HEK293 (cell line): Measurements from ENCODE around the gene HUS1B.

Source experiments
- CTCF ChIA-PET: fragments of 350-600 bp; formaldehyde crosslinking; extraction: SDS; loops from one replicate; lab custom pipeline; 2021; ENCODE audit warnings: antibody characterized with exemption; lab: Yijun Ruan, JAX
- POLR2A ChIA-PET: fragments of 300-600 bp; formaldehyde crosslinking; extraction: SDS; loops from one replicate; lab custom pipeline; 2020; ENCODE audit warnings: antibody characterized with exemption, inconsistent platforms; lab: Yijun Ruan, JAX
- H3K27ac ChIP-seq: fragments of 200-500 bp; sonication (Bioruptor generic); 2 replicates; pipeline ENCODE4 v1.5.1; 2014; ENCODE audit warnings: low read depth, low read length, control low read depth, inconsistent platforms; ENCODE audit errors: extremely low read depth
- H3K36me3 ChIP-seq, 2 experiments: fragments of 200-500 bp in 1 of 2; sonication (Bioruptor generic) in 1 of 2; 1 replicate in 1 of 2; 2 replicates in 1 of 2; pipeline ENCODE4 v1.5.1; 2014 to 2017; ENCODE audit warnings: inconsistent platforms in 2 of 2, low read length in 2 of 2; ENCODE audit not compliant: control insufficient read depth in 2 of 2, insufficient read depth in 1 of 2
- H3K4me1 ChIP-seq: fragments of 200-500 bp; sonication (Bioruptor generic); 2 replicates; pipeline ENCODE4 v1.5.1; 2014; ENCODE audit warnings: mild to moderate bottlenecking, low read length, inconsistent platforms; ENCODE audit not compliant: control insufficient read depth, insufficient read depth
- H3K4me3 ChIP-seq: 2 replicates; pipeline ENCODE4 v1.5.1; 2011; ENCODE audit warnings: low read depth, mild to moderate bottlenecking, control low read depth, low read length, moderate library complexity
- H3K9me3 ChIP-seq: fragments of 200-500 bp; sonication (Bioruptor generic); 2 replicates; pipeline ENCODE4 v1.5.1; 2014; ENCODE audit warnings: low read depth, low read length, inconsistent platforms; ENCODE audit not compliant: control insufficient read depth, insufficient read depth
- AEBP2 ChIP-seq: fragments of 450-650 bp; formaldehyde crosslinking; IDR thresholded peaks from 2 replicates; pipeline ENCODE4 v1.5.1; 2016; ENCODE audit warnings: missing biosample characterization, missing genetic modification characterization, borderline replicate concordance
- FEZF1 ChIP-seq: fragments of 450-650 bp; formaldehyde crosslinking; IDR thresholded peaks from 2 replicates; pipeline ENCODE4 v1.5.1; 2016; ENCODE audit warnings: missing biosample characterization, missing genetic modification characterization
- GLIS1 ChIP-seq: fragments of 450-650 bp; formaldehyde crosslinking; IDR thresholded peaks from 2 replicates; pipeline ENCODE4 v1.5.1; 2016; ENCODE audit warnings: missing biosample characterization, missing genetic modification characterization
- KLF16 ChIP-seq: fragments of 450-650 bp; formaldehyde crosslinking; IDR thresholded peaks from 2 replicates; pipeline ENCODE4 v1.5.1; 2017; ENCODE audit warnings: missing biosample characterization, missing genetic modification characterization
- ZFP69B ChIP-seq: fragments of 450-650 bp; formaldehyde crosslinking; IDR thresholded peaks from 2 replicates; pipeline ENCODE4 v1.5.1; 2016; ENCODE audit warnings: missing biosample characterization, missing genetic modification characterization
- ZNF175 ChIP-seq: fragments of 450-650 bp; formaldehyde crosslinking; IDR thresholded peaks from 2 replicates; pipeline ENCODE4 v1.5.1; 2016; ENCODE audit warnings: missing biosample characterization, missing genetic modification characterization
- ZNF202 ChIP-seq: fragments of 450-650 bp; formaldehyde crosslinking; IDR thresholded peaks from 2 replicates; pipeline ENCODE4 v1.5.1; 2016; ENCODE audit warnings: missing biosample characterization, missing genetic modification characterization, borderline replicate concordance
- ZNF221 ChIP-seq: fragments of 450-650 bp; formaldehyde crosslinking; IDR thresholded peaks from 2 replicates; pipeline ENCODE4 v1.5.1; 2017; ENCODE audit warnings: missing biosample characterization, missing genetic modification characterization, borderline replicate concordance
- ZNF521 ChIP-seq: fragments of 450-650 bp; formaldehyde crosslinking; IDR thresholded peaks from 2 replicates; pipeline ENCODE4 v1.5.1; 2017; ENCODE audit warnings: missing biosample characterization, mild to moderate bottlenecking, missing genetic modification characterization
- ZNF623 ChIP-seq: fragments of 450-650 bp; formaldehyde crosslinking; IDR thresholded peaks from 2 replicates; pipeline ENCODE4 v1.5.1; 2016; ENCODE audit warnings: missing biosample characterization, missing genetic modification characterization
- ZNF654 ChIP-seq: fragments of 450-650 bp; formaldehyde crosslinking; IDR thresholded peaks from 2 replicates; pipeline ENCODE4 v1.5.1; 2016; ENCODE audit warnings: low read depth, missing biosample characterization, missing genetic modification characterization
- ZNF701 ChIP-seq: fragments of 450-650 bp; formaldehyde crosslinking; IDR thresholded peaks from 2 replicates; pipeline ENCODE4 v1.5.1; 2016; ENCODE audit warnings: missing biosample characterization, missing genetic modification characterization
- ZSCAN30 ChIP-seq: fragments of 450-650 bp; IDR thresholded peaks from 2 replicates; pipeline ENCODE4 v1.5.1; 2018; ENCODE audit warnings: missing biosample characterization, mild to moderate bottlenecking, missing genetic modification characterization, moderate library complexity
- ZXDB ChIP-seq: fragments of 450-650 bp; formaldehyde crosslinking; IDR thresholded peaks from 2 replicates; pipeline ENCODE4 v1.5.1; 2016; ENCODE audit warnings: missing biosample characterization, missing genetic modification characterization
- TF ChIP-seq, protein P1 (sequence below): fragments of 450-650 bp; formaldehyde crosslinking; IDR thresholded peaks from 2 replicates; pipeline ENCODE4 v1.5.1; 2016; ENCODE audit warnings: missing biosample characterization, missing genetic modification characterization
- TF ChIP-seq, protein P2 (sequence below): fragments of 450-650 bp; formaldehyde crosslinking; IDR thresholded peaks from 2 replicates; pipeline ENCODE4 v1.5.1; 2016; ENCODE audit warnings: missing biosample characterization, missing genetic modification characterization
- TF ChIP-seq, protein P3 (sequence below): fragments of 450-650 bp; formaldehyde crosslinking; optimal IDR thresholded peaks from 2 replicates; pipeline ENCODE3; 2016; ENCODE audit warnings: missing biosample characterization, mild to moderate bottlenecking, missing genetic modification characterization
- TF ChIP-seq, protein P4 (sequence below): fragments of 450-650 bp; formaldehyde crosslinking; IDR thresholded peaks from 2 replicates; pipeline ENCODE4 v1.5.1; 2016; ENCODE audit warnings: missing biosample characterization, missing genetic modification characterization
- TF ChIP-seq, protein P5 (sequence below): fragments of 450-650 bp; formaldehyde crosslinking; IDR thresholded peaks from 2 replicates; pipeline ENCODE4 v1.5.1; 2016; ENCODE audit warnings: missing biosample characterization, missing genetic modification characterization
- TF ChIP-seq, protein P6 (sequence below): fragments of 450-650 bp; formaldehyde crosslinking; IDR thresholded peaks from 2 replicates; pipeline ENCODE4 v1.5.1; 2016; ENCODE audit warnings: missing biosample characterization, missing genetic modification characterization

Gene HUS1B

GRCh38 chr6:626236-626635, 30.7 kb downstream of the HUS1B start:
- H3K27ac ChIP-seq = no peak overlapping the region
- H3K4me3 ChIP-seq = no peak overlapping the region
- H3K4me1 ChIP-seq = peaks cover 7% of the 10 kb centered on the region
- CTCF ChIA-PET = interaction anchor here (0.6 kb wide), 1 partner anchor 162 kb away, joined by 5 read pairs; no protein-coding TSS in a partner anchor
- no peaks in the 10 kb centered on the region for H3K9me3 ChIP-seq
- POLR2A ChIA-PET = no interaction called here
- H3K36me3 ChIP-seq = peaks cover 0 to 19% of the 10 kb centered on the region in 2 experiments; a peak in 2 of 3 replicates
- TF ChIP-seq FEZF1 (tag by site-specific recombination) (no peak), ZXDB (0 out of 2 replicates have a peak, but pooled peaks have one; percentile 15), ZNF175 (no peak), ZFP69B (0 out of 2 replicates have a peak, but pooled peaks have one; percentile 30), ZNF521 (no peak), KLF16 (tag by site-specific recombination) (no peak), ZSCAN30 (tag by site-specific recombination) (peak; percentile 42; the same call in 1 of the 2 replicates), AEBP2 (no peak), GLIS1 (tag by site-specific recombination) (peak; percentile 52)
- TF ChIP-seq, protein P1, sequence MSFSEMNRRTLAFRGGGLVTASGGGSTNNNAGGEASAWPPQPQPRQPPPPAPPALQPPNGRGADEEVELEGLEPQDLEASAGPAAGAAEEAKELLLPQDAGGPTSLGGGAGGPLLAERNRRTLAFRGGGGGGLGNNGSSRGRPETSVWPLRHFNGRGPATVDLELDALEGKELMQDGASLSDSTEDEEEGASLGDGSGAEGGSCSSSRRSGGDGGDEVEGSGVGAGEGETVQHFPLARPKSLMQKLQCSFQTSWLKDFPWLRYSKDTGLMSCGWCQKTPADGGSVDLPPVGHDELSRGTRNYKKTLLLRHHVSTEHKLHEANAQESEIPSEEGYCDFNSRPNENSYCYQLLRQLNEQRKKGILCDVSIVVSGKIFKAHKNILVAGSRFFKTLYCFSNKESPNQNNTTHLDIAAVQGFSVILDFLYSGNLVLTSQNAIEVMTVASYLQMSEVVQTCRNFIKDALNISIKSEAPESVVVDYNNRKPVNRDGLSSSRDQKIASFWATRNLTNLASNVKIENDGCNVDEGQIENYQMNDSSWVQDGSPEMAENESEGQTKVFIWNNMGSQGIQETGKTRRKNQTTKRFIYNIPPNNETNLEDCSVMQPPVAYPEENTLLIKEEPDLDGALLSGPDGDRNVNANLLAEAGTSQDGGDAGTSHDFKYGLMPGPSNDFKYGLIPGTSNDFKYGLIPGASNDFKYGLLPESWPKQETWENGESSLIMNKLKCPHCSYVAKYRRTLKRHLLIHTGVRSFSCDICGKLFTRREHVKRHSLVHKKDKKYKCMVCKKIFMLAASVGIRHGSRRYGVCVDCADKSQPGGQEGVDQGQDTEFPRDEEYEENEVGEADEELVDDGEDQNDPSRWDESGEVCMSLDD (tag by site-specific recombination) = no peak
- TF ChIP-seq, protein P2, sequence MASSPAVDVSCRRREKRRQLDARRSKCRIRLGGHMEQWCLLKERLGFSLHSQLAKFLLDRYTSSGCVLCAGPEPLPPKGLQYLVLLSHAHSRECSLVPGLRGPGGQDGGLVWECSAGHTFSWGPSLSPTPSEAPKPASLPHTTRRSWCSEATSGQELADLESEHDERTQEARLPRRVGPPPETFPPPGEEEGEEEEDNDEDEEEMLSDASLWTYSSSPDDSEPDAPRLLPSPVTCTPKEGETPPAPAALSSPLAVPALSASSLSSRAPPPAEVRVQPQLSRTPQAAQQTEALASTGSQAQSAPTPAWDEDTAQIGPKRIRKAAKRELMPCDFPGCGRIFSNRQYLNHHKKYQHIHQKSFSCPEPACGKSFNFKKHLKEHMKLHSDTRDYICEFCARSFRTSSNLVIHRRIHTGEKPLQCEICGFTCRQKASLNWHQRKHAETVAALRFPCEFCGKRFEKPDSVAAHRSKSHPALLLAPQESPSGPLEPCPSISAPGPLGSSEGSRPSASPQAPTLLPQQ (tag by site-specific recombination) = peak; percentile 75
- TF ChIP-seq, protein P3, sequence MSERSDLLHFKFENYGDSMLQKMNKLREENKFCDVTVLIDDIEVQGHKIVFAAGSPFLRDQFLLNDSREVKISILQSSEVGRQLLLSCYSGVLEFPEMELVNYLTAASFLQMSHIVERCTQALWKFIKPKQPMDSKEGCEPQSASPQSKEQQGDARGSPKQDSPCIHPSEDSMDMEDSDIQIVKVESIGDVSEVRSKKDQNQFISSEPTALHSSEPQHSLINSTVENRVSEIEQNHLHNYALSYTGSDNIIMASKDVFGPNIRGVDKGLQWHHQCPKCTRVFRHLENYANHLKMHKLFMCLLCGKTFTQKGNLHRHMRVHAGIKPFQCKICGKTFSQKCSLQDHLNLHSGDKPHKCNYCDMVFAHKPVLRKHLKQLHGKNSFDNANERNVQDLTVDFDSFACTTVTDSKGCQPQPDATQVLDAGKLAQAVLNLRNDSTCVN (tag by site-specific recombination) = peak; percentile 9
- TF ChIP-seq, all 188 proteins: peak for 6

- Histone ChIP-seq H3K4me3 (no peak overlapping the region), H3K36me3 (peaks cover 0 to 21% of the 10 kb centered on the region in 2 experiments; a peak in 1 of 3 replicates), H3K9me3 (no peaks in the 10 kb centered on the region), H3K27ac (no peak overlapping the region), H3K4me1 (peaks cover 7% of the 10 kb centered on the region)
- CTCF ChIA-PET = interaction anchor here (0.5 to 1.4 kb wide), 2 partner anchors 82 to 97 kb away, joined by 3 to 9 read pairs; no protein-coding TSS in a partner anchor
- POLR2A ChIA-PET = interaction anchor here (1.0 kb wide), 1 partner anchor 77 kb away, joined by 4 read pairs; no protein-coding TSS in a partner anchor
- TF ChIP-seq ZNF701 (tag by site-specific recombination) (no peak), ZNF221 (tag by site-specific recombination) (no peak), ZNF654 (peak; percentile 32), ZNF623 (tag by site-specific recombination) (no peak), ZNF202 (tag by site-specific recombination) (no peak)
- TF ChIP-seq, protein P4, sequence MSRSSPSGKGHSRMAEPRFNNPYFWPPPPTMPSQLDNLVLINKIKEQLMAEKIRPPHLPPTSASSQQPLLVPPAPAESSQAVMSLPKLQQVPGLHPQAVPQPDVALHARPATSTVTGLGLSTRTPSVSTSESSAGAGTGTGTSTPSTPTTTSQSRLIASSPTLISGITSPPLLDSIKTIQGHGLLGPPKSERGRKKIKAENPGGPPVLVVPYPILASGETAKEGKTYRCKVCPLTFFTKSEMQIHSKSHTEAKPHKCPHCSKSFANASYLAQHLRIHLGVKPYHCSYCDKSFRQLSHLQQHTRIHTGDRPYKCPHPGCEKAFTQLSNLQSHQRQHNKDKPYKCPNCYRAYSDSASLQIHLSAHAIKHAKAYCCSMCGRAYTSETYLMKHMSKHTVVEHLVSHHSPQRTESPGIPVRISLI (tag by site-specific recombination) = no peak
- TF ChIP-seq, protein P5, sequence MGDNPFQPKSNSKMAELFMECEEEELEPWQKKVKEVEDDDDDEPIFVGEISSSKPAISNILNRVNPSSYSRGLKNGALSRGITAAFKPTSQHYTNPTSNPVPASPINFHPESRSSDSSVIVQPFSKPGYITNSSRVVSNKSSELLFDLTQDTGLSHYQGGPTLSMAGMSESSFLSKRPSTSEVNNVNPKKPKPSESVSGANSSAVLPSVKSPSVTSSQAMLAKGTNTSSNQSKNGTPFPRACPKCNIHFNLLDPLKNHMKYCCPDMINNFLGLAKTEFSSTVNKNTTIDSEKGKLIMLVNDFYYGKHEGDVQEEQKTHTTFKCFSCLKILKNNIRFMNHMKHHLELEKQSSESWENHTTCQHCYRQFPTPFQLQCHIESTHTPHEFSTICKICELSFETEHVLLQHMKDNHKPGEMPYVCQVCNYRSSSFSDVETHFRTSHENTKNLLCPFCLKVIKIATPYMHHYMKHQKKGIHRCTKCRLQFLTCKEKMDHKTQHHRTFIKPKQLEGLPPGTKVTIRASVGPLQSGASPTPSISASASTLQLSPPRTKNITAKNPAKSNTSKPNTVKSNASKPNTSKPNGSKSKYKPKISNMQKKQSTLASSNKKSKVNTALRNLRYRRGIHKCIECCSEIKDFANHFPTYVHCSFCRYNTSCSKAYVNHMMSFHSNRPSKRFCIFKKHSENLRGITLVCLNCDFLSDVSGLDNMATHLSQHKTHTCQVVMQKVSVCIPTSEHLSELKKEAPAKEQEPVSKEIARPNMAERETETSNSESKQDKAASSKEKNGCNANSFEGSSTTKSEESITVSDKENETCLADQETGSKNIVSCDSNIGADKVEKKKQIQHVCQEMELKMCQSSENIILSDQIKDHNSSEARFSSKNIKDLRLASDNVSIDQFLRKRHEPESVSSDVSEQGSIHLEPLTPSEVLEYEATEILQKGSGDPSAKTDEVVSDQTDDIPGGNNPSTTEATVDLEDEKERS = no peak
- TF ChIP-seq, protein P6, sequence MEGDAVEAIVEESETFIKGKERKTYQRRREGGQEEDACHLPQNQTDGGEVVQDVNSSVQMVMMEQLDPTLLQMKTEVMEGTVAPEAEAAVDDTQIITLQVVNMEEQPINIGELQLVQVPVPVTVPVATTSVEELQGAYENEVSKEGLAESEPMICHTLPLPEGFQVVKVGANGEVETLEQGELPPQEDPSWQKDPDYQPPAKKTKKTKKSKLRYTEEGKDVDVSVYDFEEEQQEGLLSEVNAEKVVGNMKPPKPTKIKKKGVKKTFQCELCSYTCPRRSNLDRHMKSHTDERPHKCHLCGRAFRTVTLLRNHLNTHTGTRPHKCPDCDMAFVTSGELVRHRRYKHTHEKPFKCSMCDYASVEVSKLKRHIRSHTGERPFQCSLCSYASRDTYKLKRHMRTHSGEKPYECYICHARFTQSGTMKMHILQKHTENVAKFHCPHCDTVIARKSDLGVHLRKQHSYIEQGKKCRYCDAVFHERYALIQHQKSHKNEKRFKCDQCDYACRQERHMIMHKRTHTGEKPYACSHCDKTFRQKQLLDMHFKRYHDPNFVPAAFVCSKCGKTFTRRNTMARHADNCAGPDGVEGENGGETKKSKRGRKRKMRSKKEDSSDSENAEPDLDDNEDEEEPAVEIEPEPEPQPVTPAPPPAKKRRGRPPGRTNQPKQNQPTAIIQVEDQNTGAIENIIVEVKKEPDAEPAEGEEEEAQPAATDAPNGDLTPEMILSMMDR (tag by site-specific recombination) = 0 out of 2 replicates have a peak, but pooled peaks have one; percentile 33
Measured at GRCh38 chr6:624979-625378, 31.9 kb downstream of the HUS1B start.
